ENCODE results near the gene CACNG7. TPM values are rescaled to one million over a fixed set of nuclear protein-coding genes. Genes with fewer than 3 reads are reported as not detected.
"Not testable (repeated sequence)": the region's sequence is repeated elsewhere in the genome, so short reads cannot be mapped to it uniquely, and the experiment has no call there.

Gene CACNG7
- total RNA-seq, 1 experiment from 2014 or later = not detected

DNA sequence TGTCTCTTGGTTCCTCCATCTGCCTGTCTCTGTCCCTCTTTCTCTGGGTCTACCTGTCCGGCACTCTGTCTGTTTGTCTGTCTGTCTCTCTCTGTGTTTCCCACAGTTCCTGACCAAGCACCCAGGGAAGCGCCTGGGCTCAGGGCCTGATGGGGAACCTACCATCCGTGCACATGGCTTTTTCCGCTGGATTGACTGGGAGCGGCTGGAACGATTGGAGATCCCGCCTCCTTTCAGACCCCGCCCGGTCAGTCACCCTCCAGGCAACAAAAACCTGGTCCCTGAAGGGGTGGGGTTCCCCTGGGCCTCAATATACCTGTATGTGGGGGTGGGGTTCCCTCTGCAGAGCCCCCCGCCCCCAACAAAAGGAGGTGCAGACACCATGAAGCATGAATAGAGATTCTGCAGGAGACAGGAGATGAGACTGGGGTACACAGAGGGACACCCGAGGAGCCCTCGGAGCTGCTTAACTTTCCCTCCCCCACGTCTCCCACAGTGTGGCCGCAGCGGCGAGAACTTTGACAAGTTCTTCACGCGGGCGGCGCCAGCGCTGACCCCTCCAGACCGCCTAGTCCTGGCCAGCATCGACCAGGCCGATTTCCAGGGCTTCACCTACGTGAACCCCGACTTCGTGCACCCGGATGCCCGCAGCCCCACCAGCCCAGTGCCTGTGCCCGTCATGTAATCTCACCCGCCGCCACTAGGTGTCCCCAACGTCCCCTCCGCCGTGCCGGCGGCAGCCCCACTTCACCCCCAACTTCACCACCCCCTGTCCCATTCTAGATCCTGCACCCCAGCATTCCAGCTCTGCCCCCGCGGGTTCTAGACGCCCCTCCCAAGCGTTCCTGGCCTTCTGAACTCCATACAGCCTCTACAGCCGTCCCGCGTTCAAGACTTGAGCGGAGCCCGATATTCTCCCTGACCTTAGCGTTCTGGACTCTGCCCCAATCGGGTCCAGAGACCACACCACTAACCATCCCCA lies 2.6 kb upstream of the CACNG7 start:
- peak; percentile 14 for DNase-seq (ENCODE audit: low read depth)

DNA sequence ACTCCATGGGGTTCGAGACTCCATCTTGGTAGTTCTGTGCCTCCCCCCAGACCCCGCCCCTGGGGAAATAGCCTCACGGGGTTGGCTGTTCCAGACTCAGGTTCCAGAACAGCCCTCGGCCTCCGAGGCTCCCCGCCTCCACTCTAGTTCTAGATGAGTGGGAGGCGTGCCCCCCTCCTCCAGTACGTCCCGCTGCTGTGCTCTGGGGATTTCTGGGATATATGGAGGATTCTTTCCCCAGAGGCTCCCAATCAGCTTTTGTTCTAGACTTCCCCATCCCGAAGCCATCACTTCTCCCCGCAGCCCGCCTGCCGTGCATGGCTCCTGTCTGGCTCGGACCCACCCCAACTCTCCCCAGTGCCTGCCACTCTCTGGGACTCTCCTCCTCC lies 1.9 kb upstream of the CACNG7 start:
- no peak for DNase-seq (ENCODE audit: low read depth)

GRCh38 chr19:53907690-53908089 lies 1.4 kb upstream of the CACNG7 start:
- DNase-seq (ENCODE audit: low read depth) = no peak

GRCh38 chr19:53908106-53908934 lies 758 bp upstream of the CACNG7 start:
- peak; percentile 53 for DNase-seq (ENCODE audit: low read depth)

- no peak for DNase-seq (ENCODE audit: low read depth)
Observed at GRCh38 chr19:53909471-53910169, 542 bp downstream of the CACNG7 start.

- DNase-seq (ENCODE audit: low read depth) = no peak
Observed at GRCh38 chr19:53910170-53910518, 1.1 kb downstream of the CACNG7 start.

DNA sequence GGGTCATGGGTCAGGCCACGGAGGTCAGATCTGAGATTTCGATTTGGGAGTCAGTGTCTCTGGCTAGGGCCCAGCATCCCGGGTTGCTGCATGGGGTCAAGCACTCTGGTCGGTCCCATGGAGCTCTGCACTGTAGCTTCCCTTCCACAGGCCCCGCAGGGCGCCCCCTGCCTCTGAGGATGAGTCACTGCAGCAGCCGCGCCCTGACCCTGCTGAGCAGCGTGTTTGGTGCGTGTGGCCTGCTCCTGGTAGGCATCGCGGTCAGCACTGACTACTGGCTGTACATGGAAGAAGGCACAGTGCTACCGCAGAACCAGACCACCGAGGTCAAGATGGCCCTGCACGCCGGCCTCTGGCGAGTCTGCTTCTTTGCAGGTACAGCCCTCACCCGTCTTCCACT lies 3.6 kb downstream of the CACNG7 start:
- DNase-seq (ENCODE audit: low read depth) = no peak

DNA sequence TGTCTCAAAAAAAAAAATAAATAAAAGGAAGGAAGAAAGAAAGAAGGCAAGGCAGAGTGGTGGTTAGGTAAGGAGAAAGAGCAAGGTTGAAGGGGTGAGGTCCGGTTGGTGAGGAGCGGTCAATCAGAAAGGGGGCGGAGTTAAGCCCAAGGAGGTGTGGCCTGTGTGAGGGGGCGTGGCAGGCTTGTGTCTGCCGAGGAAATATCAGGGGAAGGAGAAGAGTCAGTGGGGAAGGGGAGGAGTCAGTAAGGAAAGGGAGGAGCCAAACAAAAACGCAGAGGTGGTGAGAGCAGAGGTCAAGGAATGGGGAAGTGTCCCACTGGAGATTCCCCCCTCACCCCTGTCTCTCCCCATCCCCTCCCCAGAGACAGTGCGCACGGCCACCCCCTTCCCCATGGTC lies 5.9 kb downstream of the CACNG7 start:
- DNase-seq (ENCODE audit: low read depth) = no peak

DNA sequence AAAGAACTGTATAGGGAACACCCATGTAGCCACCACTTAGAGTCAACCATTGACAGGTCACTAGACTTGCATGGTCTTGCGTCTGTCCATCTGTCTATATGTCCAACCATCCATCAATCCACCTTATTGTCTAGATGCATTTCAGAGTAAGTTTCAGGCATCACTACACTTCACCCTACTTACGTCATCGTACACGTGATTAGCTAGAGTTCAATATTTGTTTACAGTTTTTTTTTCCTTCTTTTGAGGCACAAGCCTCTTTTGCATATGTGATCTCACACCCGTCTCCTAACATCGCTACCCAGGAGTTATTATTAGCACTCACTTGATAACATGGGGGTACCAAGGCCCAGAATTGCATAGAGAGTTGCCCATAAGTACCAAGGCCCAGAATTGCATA lies 6.9 kb downstream of the CACNG7 start:
- no peak for DNase-seq (ENCODE audit: low read depth)

DNA sequence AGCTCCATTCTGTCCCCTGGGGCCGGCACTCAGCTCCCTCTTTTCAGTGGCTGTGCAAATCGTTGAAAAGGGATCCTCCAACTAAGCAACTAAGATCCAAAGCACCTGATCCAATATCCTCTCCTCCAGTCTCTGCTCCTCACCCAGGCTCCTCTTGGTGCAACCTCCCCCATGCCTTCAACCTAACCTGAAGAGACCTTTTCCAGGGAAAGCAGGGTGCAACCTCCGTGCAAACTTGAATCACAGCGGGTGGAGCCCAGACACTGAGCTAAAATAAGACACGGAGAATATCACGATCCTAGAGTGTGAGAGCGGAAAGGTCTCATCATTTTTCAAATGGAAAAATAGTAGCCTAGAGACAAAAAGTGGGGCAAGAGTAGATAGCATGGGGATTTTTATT lies 8.3 kb downstream of the CACNG7 start:
- DNase-seq (ENCODE audit: low read depth) = no peak

GRCh38 chr19:53927739-53928138 lies 18.7 kb downstream of the CACNG7 start:
- DNase-seq (ENCODE audit: low read depth) = peak; percentile 70

DNA sequence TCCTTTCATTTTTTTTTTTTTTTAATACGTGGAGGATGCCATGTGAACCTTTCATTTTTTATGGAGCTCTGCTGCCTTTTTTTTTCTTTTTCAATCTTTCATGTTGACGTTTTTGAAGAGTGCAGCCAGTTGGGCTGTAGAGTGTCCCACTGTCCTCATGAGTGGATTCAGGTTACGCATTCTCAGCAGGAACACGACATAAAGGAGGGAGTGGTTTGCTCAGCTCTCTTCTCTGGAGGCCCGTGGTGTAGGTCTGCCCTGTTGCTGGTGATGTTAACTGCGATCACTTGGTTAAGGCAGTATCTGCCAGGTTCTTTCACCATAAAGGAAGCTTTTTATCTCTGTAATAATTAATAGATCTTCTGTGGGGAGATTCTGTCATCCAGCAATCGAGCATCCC lies 27.0 kb downstream of the CACNG7 start:
- DNase-seq (ENCODE audit: low read depth) = no peak

- DNase-seq (ENCODE audit: low read depth) = peak; percentile 24
Observed at GRCh38 chr19:53942001-53942786, 33.1 kb downstream of the CACNG7 start.

DNA sequence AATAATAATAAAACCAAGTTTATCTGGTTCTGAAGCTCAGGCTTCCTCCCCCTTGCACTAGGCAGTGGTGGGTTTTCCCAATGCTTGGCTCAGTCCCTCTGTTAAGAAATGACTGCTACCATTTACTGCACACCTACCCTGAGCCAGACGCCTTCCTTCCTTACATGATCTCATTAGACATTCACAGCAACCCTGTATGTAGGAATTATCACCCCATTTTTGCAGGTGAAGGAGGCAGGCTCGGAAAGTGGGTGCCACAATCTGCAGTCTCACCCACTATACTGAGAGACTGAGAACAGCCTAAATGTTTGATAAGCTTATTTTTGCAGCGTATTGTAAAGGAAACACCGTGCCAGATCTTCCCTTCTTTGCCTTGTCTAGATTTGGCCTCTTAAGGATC lies 35.3 kb downstream of the CACNG7 start:
- DNase-seq (ENCODE audit: low read depth) = no peak

DNA sequence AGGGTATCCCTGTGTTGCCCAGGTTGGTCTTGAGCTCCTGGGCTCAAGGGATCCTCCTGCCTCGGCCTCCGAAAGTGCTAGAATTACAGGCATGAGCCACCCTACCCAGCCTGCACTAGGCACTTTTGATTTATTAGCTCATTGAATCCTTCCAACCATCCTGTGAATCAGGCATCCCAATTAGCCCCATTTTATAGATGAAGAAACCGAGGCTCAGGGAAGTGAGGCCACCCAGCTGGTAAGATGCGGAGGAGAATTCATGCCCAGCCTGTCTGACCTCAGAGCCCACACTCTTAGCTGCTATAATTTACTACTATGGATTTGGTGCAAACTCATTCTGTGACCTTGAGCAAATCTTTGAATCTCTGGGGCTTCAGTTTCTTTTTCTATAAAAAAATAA lies 35.9 kb downstream of the CACNG7 start:
- DNase-seq (ENCODE audit: low read depth) = no peak

GRCh38 chr19:53945441-53945840 lies 36.4 kb downstream of the CACNG7 start:
- peak; percentile 55 for DNase-seq (ENCODE audit: low read depth)

GRCh38 chr19:53945998-53946397 lies 36.9 kb downstream of the CACNG7 start:
- no peak for DNase-seq (ENCODE audit: low read depth)

DNA sequence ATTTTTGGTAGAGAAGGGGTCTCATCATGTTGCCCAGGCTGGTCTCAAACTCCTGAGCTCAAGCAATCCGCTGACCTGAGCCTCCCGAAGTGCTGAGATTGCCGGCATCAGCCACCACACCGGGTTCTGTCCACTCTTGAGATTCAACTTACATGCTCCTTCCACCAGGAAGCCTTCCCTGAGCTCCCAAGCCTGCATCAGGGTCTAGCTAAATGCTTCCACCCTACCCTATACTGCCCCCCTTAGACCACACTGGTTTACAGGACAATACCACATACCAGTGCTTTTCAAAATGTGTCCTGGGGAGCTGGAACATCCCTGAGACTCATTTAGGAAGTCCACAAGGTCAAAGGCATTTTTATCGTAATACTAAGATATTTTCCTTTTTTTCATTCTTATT lies 38.5 kb downstream of the CACNG7 start:
- peak; percentile 22 for DNase-seq (ENCODE audit: low read depth)

- DNase-seq (ENCODE audit: low read depth) = not testable (repeated sequence)
Observed at GRCh38 chr19:53948611-53949010, 39.5 kb downstream of the CACNG7 start.

DNA sequence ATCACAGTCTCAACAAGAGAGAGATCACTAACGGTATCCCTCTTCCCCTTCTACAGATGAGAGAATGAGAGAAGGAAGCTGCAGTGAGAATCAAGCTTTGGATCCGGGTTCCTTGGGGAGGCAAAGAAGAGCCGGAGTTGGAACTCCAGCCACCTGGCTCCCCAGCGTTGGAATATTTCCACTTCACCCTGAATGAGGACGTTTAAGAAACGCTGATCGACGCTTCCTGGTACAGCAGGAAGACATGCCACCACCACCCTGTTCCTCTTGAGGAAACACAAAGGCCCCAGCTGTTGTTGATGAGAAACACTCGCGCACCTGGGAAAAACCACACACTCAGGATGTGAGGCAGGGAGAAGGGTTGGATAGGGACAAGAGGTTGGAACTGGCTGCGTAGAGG lies 42.4 kb downstream of the CACNG7 start:
- no peak for DNase-seq (ENCODE audit: low read depth)

DNA sequence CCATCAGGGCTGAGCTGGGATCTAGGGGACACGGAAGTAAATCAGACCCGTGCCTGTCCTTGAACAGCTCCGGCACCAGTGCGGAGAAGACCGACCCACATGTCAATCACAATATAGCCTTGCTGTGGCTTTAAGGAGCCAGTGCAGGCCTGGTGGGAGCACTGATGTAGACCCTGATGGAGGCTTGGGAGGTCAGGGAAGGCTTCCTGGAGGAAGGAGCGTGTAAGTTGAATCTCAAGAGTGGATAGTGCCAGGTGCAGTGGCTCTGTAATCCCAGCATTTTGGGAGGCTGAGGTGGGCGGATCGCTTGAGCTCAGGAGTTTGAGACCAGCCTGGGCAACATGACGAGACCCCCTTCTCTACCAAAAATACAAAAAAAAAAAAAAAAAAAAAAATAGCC lies 42.9 kb downstream of the CACNG7 start:
- DNase-seq (ENCODE audit: low read depth) = no peak

Measured in RPMI7951 (cell line).